Measurements from ENCODE around the gene NEUROD1. TPM values are rescaled to one million over a fixed set of nuclear protein-coding genes. Genes with fewer than 3 reads are reported as not detected.

NEUROD1 gene
- total RNA-seq, 1 donor from 2014 or later = not detected

- no peak for DNase-seq (ENCODE audit: low spot score)
These were observed 857 bp upstream of the NEUROD1 start for GRCh38 chr2:181680937-181681811.

- no peak for DNase-seq (ENCODE audit: low spot score)
These were observed 755 bp downstream of the NEUROD1 start for GRCh38 chr2:181679544-181679979.

GRCh38 chr2:181678861-181679543 lies 1.3 kb downstream of the NEUROD1 start:
- no peak for DNase-seq (ENCODE audit: low spot score)

- no peak for DNase-seq (ENCODE audit: low spot score)
These were observed 2.3 kb downstream of the NEUROD1 start for GRCh38 chr2:181677912-181678586.

GRCh38 chr2:181675254-181675653 lies 5.1 kb downstream of the NEUROD1 start:
- no peak for DNase-seq (ENCODE audit: low spot score)

- no peak for DNase-seq (ENCODE audit: low spot score)
These were observed 5.9 kb downstream of the NEUROD1 start for GRCh38 chr2:181674461-181674860.

- DNase-seq (ENCODE audit: low spot score) = no peak
These were observed 7.1 kb downstream of the NEUROD1 start for GRCh38 chr2:181673173-181673572.

- no peak for DNase-seq (ENCODE audit: low spot score)
These were observed 7.9 kb downstream of the NEUROD1 start for GRCh38 chr2:181672255-181673008.

GRCh38 chr2:181670632-181671031 lies 9.7 kb downstream of the NEUROD1 start:
- DNase-seq (ENCODE audit: low spot score) = no peak

- DNase-seq (ENCODE audit: low spot score) = no peak
These were observed 13.1 kb downstream of the NEUROD1 start for GRCh38 chr2:181667234-181667633.

- DNase-seq (ENCODE audit: low spot score) = no peak
These were observed 18.0 kb downstream of the NEUROD1 start for GRCh38 chr2:181662287-181662686.

GRCh38 chr2:181660181-181660580 lies 20.1 kb downstream of the NEUROD1 start:
- no peak for DNase-seq (ENCODE audit: low spot score)

GRCh38 chr2:181658444-181658843 lies 21.9 kb downstream of the NEUROD1 start:
- DNase-seq (ENCODE audit: low spot score) = no peak

- DNase-seq (ENCODE audit: low spot score) = no peak
These were observed 22.9 kb downstream of the NEUROD1 start for GRCh38 chr2:181657379-181657778.

GRCh38 chr2:181656450-181657291 lies 23.6 kb downstream of the NEUROD1 start, which contains the start of gene CERKL:
TSS of gene CERKL (minus strand) at chr2:181657105. CDS start at chr2:181657006, 99 bp downstream.
- no peak for DNase-seq (ENCODE audit: low spot score)

GRCh38 chr2:181655519-181655918 lies 24.8 kb downstream of the NEUROD1 start:
- no peak for DNase-seq (ENCODE audit: low spot score)

GRCh38 chr2:181649436-181649979 lies 30.8 kb downstream of the NEUROD1 start:
- DNase-seq (ENCODE audit: low spot score) = no peak

GRCh38 chr2:181648478-181649155 lies 31.7 kb downstream of the NEUROD1 start:
- DNase-seq (ENCODE audit: low spot score) = no peak

- no peak for DNase-seq (ENCODE audit: low spot score)
These were observed 33.8 kb downstream of the NEUROD1 start for GRCh38 chr2:181646415-181646987.

Measured in mesenteric fat pad (tissue), 1 donor.